ENCODE results near the gene DSE. TPM values are rescaled to one million over a fixed set of nuclear protein-coding genes. Genes with fewer than 3 reads are reported as not detected.

Gene DSE
- total and polyA plus RNA-seq, 5 donors: 6.9 to 34.3 (median 24.6) TPM

- intact Hi-C loops (cut with DNase I): no loop called here
- no peaks in the 10 kb centered on the region for H3K27me3 ChIP-seq (ENCODE audit: control insufficient read depth, insufficient read depth)
- ATAC-seq (no peak), DNase-seq (no peak)
- 68% methylated on average over 1 of the region's 1 CpG for WGBS
- no peaks in the 10 kb centered on the region for H3K9me3 ChIP-seq (ENCODE audit: control insufficient read depth, low read length)
- H3K4me3 ChIP-seq (ENCODE audit: low read length): no peak overlapping the region
- H3K27ac ChIP-seq (ENCODE audit: low read length): no peak overlapping the region
- H3K4me1 ChIP-seq (ENCODE audit: control insufficient read depth, insufficient read depth, low read length): no peaks in the 10 kb centered on the region
These were observed 112.0 kb downstream of the DSE start for GRCh38 chr6:116482780-116483179.

- Histone ChIP-seq H3K4me3 (ENCODE audit: low read length) (no peak overlapping the region), H3K4me1 (ENCODE audit: control insufficient read depth, insufficient read depth, low read length) (no peaks in the 10 kb centered on the region), H3K9me3 (ENCODE audit: control insufficient read depth, low read length) (no peaks in the 10 kb centered on the region), H3K27ac (ENCODE audit: low read length) (no peak overlapping the region), H3K27me3 (ENCODE audit: control insufficient read depth, insufficient read depth) (no peaks in the 10 kb centered on the region)
- intact Hi-C loops (cut with DNase I): no loop called here
- ATAC-seq: no peak
- no peak for DNase-seq
- WGBS: 75% methylated on average over 2 of the region's 2 CpGs
These were observed 112.9 kb downstream of the DSE start for GRCh38 chr6:116483616-116484015.

GRCh38 chr6:116485559-116486184, 114.9 kb downstream of the DSE start:
- Histone ChIP-seq H3K27ac (ENCODE audit: low read length) (no peak overlapping the region), H3K4me3 (ENCODE audit: low read length) (no peak overlapping the region), H3K27me3 (ENCODE audit: control insufficient read depth, insufficient read depth) (no peaks in the 10 kb centered on the region), H3K4me1 (ENCODE audit: control insufficient read depth, insufficient read depth, low read length) (no peaks in the 10 kb centered on the region), H3K9me3 (ENCODE audit: control insufficient read depth, low read length) (no peaks in the 10 kb centered on the region)
- DNase-seq: no peak
- 59% methylated on average over 5 of the region's 5 CpGs for WGBS
- no peak for ATAC-seq
- intact Hi-C loops (cut with DNase I): no loop called here

GRCh38 chr6:116491610-116492330, 121.0 kb downstream of the DSE start:
- no peaks in the 10 kb centered on the region for H3K9me3 ChIP-seq (ENCODE audit: control insufficient read depth, low read length)
- no peaks in the 10 kb centered on the region for H3K4me1 ChIP-seq (ENCODE audit: control insufficient read depth, insufficient read depth, low read length)
- H3K4me3 ChIP-seq (ENCODE audit: low read length): no peak overlapping the region
- 95% methylated on average over 1 of the region's 1 CpG for WGBS
- intact Hi-C loops (cut with DNase I): no loop called here
- DNase-seq: no peak
- H3K27ac ChIP-seq (ENCODE audit: low read length): no peak overlapping the region
- no peak for ATAC-seq
- H3K27me3 ChIP-seq (ENCODE audit: control insufficient read depth, insufficient read depth): no peaks in the 10 kb centered on the region

- ATAC-seq (no peak), DNase-seq (no peak)
- WGBS: 61% methylated on average over 6 of the region's 6 CpGs
- Histone ChIP-seq H3K4me1 (ENCODE audit: control insufficient read depth, insufficient read depth, low read length) (no peaks in the 10 kb centered on the region), H3K4me3 (ENCODE audit: low read length) (no peak overlapping the region), H3K27me3 (ENCODE audit: control insufficient read depth, insufficient read depth) (no peaks in the 10 kb centered on the region), H3K27ac (ENCODE audit: low read length) (no peak overlapping the region), H3K9me3 (ENCODE audit: control insufficient read depth, low read length) (no peaks in the 10 kb centered on the region)
- intact Hi-C loops (cut with DNase I): no loop called here
These were observed 121.8 kb downstream of the DSE start for GRCh38 chr6:116492331-116493067.

Other genes with a start within 250 kb of the DSE start
- gene COL10A1, start 244.8 kb upstream of the DSE start, total RNA-seq: not detected
- 0.05 TPM for gene COL10A1, start 244.8 kb upstream of the DSE start, polyA plus RNA-seq
- 10 to 100 TPM; 38.6 to 43.6 (median 41.9) TPM for gene TSPYL4, start 116.9 kb upstream of the DSE start, total RNA-seq
- 21.4 TPM for gene TSPYL4, start 116.9 kb upstream of the DSE start, polyA plus RNA-seq
- 10 to 100 TPM; 90.2 to 98.2 (median 96.3) TPM for gene TSPYL1, start 91.0 kb upstream of the DSE start, total RNA-seq
- gene TSPYL1, start 91.0 kb upstream of the DSE start, polyA plus RNA-seq: 34.9 TPM
- gene CALHM6, start 90.4 kb downstream of the DSE start, total RNA-seq: 1 to 10 TPM; 3.0 to 4.8 (median 3.8) TPM
- 5.9 TPM for gene CALHM6, start 90.4 kb downstream of the DSE start, polyA plus RNA-seq
- 1 to 10 TPM; 2.0 to 2.8 (median 2.4) TPM for gene CALHM5, start 140.7 kb downstream of the DSE start, total RNA-seq
- gene CALHM5, start 140.7 kb downstream of the DSE start, polyA plus RNA-seq: 1.2 TPM
- under 1 TPM; 0.20 to 0.32 (median 0.23) TPM for gene TRAPPC3L, start 174.7 kb downstream of the DSE start, total RNA-seq
- 0.18 TPM for gene TRAPPC3L, start 174.7 kb downstream of the DSE start, polyA plus RNA-seq
- under 1 TPM in 1 of 4 donors, not detected in 3; 0.26 TPM for gene CALHM4, start 182.8 kb downstream of the DSE start, total RNA-seq
- gene CALHM4, start 182.8 kb downstream of the DSE start, polyA plus RNA-seq: 0.20 TPM
- 10 to 100 TPM; 57.2 to 68.6 (median 63.2) TPM for gene RWDD1, start 200.6 kb downstream of the DSE start, total RNA-seq
- gene RWDD1, start 200.6 kb downstream of the DSE start, polyA plus RNA-seq: 90.8 TPM
- under 1 TPM; 0.15 to 0.72 (median 0.20) TPM for gene RSPH4A, start 245.5 kb downstream of the DSE start, total RNA-seq
- 0.20 TPM for gene RSPH4A, start 245.5 kb downstream of the DSE start, polyA plus RNA-seq